Activated T-cell treated with anti-CD3 and anti-CD28 coated beads, Interleukin-2, amount 50 U/mL, for 72 hours (primary cell): ENCODE data around the gene TAPBP. TPM values are rescaled to one million over a fixed set of nuclear protein-coding genes. Genes with fewer than 3 reads are reported as not detected.

ENCODE experiments used
- ATAC-seq, 2 donors: fragments of 150-1000 bp; cut with Tn5 transposase; replicated peaks in 1 of 2; 2 replicates each; pipeline ENCODE4 v1.10.0; 2021; ENCODE audit warnings: moderate library complexity in 2 of 2, mild to moderate bottlenecking in 1 of 2
- DNase-seq, 2 donors: peaks; one replicate each; pipeline ENCODE4 v3.0.0; 2021 to 2022; ENCODE audit warnings: mixed read lengths in 1 of 2
- H3K27ac Mint-ChIP-seq: one replicate; pipeline ENCODE4 v1.8.0; 2022; ENCODE audit warnings: mild to moderate bottlenecking, moderate library complexity, mixed read lengths
- H3K27me3 Mint-ChIP-seq: one replicate; pipeline ENCODE4 v1.8.0; 2022; ENCODE audit warnings: low read depth, mixed read lengths
- H3K36me3 Mint-ChIP-seq, 2 donors: one replicate each; pipeline ENCODE4 v1.8.0; 2022; ENCODE audit warnings: mixed read lengths in 2 of 2, mild to moderate bottlenecking in 1 of 2; ENCODE audit not compliant: insufficient read depth in 2 of 2
- H3K4me1 Mint-ChIP-seq: one replicate; pipeline ENCODE4 v1.8.0; 2022; ENCODE audit warnings: low read depth, mixed read lengths
- H3K4me3 Mint-ChIP-seq, 2 donors: one replicate each; pipeline ENCODE4 v1.8.0; 2022; ENCODE audit warnings: mild to moderate bottlenecking in 2 of 2, mixed read lengths in 2 of 2, moderate library complexity in 2 of 2
- H3K9me3 Mint-ChIP-seq, 2 donors: one replicate each; pipeline ENCODE4 v1.8.0; 2022; ENCODE audit warnings: mixed read lengths in 2 of 2
- total RNA-seq, 2 donors: library from RNA; stranded (reverse); gene quantifications; one replicate each; pipeline ENCODE4 v1.2.3, GENCODE V29; 2022

The TAPBP gene
- total RNA-seq, 2 donors from 2014 or later = 180 to 210 TPM

DNA sequence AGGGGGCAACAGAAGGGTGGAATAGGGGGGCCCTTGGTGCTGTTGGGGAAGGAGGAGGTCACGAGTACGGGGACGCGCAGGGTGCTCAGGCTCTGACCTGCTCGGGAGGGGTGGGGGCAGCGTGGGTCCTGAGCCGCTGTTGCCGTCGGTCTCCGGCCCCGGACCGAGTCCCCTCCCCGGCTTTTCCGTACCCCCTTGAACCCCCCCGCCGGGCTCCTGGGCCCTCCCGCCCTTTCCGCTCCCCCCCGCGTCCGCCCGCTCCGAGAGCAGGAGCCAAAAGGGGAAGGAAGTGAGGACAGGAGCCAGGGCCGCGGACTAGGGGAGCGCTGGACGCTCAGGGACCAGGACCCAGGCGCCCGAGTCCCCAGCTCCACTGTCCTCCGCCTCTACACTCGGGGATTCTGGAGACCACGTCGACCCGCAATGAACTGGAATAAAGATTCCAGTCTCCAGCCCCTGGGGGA lies 15.1 kb downstream of the TAPBP start, which contains the start of gene RGL2:
RGL2 (minus strand) TSS at position 170 of the 464 bp plus-strand sequence. CDS start 332 bp downstream, outside the sequence.
- peak; percentile 22 to 38 for ATAC-seq
- peaks cover 39% of the 10 kb centered on the region for H3K4me1 Mint-ChIP-seq
- no peaks in the 10 kb centered on the region for H3K9me3 Mint-ChIP-seq
- peaks cover 13 to 26% of the 10 kb centered on the region in 2 donors for H3K36me3 Mint-ChIP-seq
- peak within 1 kb of the TSS; percentile 98 for H3K27ac Mint-ChIP-seq
- peak within 1 kb of the TSS; percentile 98 to 100 for H3K4me3 Mint-ChIP-seq
- no peaks in the 10 kb centered on the region for H3K27me3 Mint-ChIP-seq
- DNase-seq = peak; percentile 54 to 69

DNA sequence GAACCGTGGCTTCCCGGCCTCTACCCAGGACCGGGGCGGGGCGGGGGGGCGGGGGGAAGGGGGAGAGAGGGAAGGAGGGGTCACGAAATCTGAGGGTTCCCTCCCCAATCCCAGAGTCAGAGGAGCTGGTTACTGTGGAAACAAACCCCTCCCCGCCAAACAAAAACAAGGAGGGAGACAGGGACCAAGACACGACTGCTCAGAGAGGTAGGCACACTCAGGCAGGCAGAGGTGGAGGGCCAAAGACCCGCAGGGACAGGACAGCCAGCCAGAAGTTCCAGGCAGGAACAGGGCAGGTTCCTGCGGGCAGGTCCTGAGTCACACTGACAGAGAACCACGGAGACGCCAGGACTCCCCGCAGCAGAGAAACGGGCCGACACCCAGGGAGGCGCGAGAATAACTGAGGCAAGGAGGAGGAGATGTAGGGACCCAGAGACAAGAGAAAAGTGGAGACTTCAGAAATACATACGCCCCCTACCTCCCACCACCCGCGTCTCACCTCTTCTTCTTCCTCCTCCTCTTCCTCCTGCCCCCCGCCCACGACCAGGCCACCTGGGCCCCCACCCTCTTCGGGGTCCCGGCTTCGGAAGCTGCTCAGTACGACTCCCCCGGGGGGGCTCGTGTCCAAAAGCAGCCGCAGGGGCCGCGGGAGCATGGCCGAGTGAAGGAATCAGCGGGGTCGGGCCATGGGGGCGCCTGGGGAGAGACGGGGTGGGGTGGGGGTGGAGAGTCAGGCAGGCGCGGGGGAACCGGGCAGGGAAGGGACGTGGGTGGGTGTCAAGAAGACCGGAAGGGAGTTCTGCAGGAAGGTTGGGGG lies 15.7 kb downstream of the TAPBP start:
- Mint-ChIP-seq H3K27me3 (no peaks in the 10 kb centered on the region), H3K27ac (peak overlapping the region; percentile 98)

DNA sequence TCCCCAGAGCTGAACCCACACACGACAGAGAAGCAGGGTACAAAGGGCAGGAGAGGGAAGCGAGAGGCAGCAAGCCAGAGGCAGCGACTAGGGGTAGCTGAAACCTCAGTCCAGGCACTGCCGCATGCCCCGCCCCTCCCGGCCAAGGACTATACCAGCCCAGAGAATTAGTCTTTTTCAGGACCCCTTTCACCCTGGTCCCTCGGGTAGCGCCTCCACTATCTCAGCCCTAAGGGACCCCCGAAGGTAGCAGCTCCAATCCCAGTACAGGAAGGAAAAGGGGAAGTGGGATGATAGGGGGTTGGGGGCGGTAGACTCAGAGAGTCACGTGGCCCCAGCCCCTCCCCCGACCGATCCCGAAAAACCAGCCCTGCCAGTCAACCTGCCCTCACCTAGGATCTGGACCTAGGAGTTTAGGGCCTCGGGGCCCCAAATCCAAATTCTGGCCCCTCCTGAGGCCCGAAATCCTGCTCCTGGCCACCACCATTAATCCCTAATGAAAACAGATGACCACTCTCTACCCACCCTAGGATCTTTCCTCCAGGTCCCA lies 16.4 kb downstream of the TAPBP start:
- Mint-ChIP-seq H3K4me3 (peak overlapping the region; percentile 59 to 62), H3K4me1 (peaks cover 33% of the 10 kb centered on the region), H3K27me3 (no peaks in the 10 kb centered on the region), H3K36me3 (peaks cover 10 to 25% of the 10 kb centered on the region in 2 donors), H3K27ac (peak overlapping the region; percentile 40), H3K9me3 (no peaks in the 10 kb centered on the region)
- no peak for DNase-seq
- no peak for ATAC-seq

More for the DNA sequence above, 15.7 kb downstream of the TAPBP start:
- ATAC-seq = peak; percentile 26 to 27
- Mint-ChIP-seq H3K9me3 (no peaks in the 10 kb centered on the region), H3K4me3 (peak overlapping the region; percentile 98 to 100), H3K4me1 (peaks cover 33% of the 10 kb centered on the region), H3K36me3 (peaks cover 10 to 23% of the 10 kb centered on the region in 2 donors)
- peak; percentile 60 to 70 for DNase-seq

DNA sequence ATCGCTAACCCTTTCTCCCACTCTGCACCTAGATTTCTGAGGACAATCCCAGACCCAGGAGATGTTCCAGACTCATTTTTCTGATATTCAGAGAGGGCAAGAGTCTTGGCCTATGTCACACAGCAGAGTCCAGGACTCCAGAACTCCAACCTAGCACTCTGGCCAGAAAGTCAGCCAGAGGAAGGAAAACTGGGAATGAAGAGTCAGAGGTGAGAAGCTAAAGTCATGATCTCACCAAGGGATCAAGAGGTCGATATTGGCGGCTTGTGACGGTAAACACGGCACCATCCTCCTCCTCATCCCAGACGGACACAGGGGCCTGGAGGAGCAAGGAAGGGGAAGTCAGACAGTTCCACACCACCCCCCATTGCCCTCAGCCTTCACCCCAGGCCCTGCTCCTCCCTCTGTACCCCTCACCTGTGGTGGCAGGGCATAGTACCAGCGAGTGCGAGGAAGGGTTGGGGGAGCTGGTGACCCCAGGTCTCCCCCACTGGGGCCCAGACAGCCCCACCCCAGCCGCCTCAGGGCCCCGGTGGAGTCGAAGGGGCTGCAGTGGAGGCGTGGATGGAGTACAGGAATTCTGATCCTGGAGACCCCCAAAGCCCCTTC lies 17.0 kb downstream of the TAPBP start:
- Mint-ChIP-seq H3K4me1 (peaks cover 33% of the 10 kb centered on the region), H3K4me3 (peak overlapping the region; percentile 59 to 62), H3K36me3 (peaks cover 10 to 24% of the 10 kb centered on the region in 2 donors), H3K9me3 (no peaks in the 10 kb centered on the region), H3K27me3 (no peaks in the 10 kb centered on the region), H3K27ac (peak overlapping the region; percentile 55)
- no peak for ATAC-seq
- DNase-seq = no peak

DNA sequence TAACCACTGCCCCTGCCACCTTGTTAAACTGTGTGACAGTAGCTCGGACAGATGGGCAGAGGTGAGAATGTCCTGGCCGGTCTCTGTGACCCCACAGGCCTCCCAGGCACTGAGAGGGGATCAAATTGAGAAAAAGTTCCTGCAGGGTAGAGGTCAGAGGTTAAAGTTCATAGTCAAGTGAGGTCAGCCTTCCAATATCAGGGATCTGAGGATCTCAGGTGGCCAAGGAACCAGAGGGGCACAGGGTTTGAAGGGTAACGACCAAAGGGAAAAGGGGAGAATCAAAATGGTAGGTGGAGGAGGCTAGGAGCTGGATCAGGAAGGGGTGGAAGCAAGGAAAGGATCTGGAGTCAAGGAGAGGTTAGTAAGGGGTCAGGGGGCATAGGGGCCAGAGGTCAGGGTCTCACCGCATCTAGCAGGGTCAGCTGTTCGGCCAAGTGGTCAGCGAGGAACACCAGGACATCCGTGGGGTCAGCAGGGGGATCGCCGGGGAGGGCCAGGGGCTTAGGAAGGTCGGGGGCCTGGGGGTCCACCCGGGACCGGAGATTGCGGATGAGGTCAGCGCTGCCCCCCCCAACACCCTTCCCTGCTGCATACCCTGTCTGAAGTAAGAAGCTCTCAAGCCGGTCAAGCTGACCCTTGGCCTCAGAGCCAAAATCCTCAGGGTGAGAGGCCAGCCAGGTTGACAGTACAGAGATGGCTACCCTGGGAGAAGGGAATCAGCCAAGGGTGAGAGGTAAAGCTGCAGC lies 18.1 kb downstream of the TAPBP start:
- DNase-seq = no peak
- peak overlapping the region in 1 of 2 donors; percentile 24 for H3K4me3 Mint-ChIP-seq
- no peaks in the 10 kb centered on the region for H3K9me3 Mint-ChIP-seq
- H3K27me3 Mint-ChIP-seq = no peaks in the 10 kb centered on the region
- peak overlapping the region; percentile 6 for H3K27ac Mint-ChIP-seq
- H3K4me1 Mint-ChIP-seq = peaks cover 33% of the 10 kb centered on the region
- no peak for ATAC-seq
- H3K36me3 Mint-ChIP-seq = peaks cover 8 to 20% of the 10 kb centered on the region in 2 donors

DNA sequence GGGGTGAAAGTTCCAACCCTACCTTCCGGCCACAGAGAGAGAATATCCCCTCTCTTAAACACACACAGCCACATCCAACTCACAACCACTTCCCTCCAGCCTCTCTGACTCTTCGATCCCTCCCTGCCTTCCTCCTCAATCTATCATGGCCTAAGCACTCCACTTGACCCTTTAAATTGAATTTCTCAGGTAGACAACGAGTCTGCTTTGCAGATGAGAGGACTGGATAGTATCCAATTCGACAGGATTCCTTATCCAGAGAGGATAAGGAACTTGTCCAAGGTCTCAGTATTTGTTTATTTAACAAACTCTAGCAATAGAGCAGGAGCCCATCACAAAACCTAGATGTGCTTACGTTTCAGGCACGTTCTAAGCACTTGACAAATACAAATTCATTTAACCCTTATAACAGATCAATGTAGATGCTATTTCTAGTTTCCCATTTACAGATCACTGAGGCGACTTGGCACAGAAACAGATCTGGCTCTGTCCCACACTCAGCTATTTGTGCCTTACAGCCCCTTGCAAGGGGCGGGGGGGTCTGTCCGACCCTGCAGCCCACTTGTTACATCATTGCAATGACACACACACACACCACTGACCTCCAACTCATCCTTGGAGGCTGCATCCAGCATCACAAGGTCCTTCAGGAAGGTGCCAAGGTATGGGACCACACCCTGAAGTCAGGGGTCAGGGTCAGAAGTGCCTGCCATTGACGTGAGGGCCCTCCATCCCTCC lies 19.6 kb downstream of the TAPBP start:
- H3K36me3 Mint-ChIP-seq = peaks cover 3 to 10% of the 10 kb centered on the region in 2 donors
- DNase-seq = no peak
- no peak for ATAC-seq
- H3K27ac Mint-ChIP-seq = no peak overlapping the region
- peaks cover 33% of the 10 kb centered on the region for H3K4me1 Mint-ChIP-seq
- no peak overlapping the region for H3K4me3 Mint-ChIP-seq
- H3K9me3 Mint-ChIP-seq = no peaks in the 10 kb centered on the region
- H3K27me3 Mint-ChIP-seq = no peaks in the 10 kb centered on the region

DNA sequence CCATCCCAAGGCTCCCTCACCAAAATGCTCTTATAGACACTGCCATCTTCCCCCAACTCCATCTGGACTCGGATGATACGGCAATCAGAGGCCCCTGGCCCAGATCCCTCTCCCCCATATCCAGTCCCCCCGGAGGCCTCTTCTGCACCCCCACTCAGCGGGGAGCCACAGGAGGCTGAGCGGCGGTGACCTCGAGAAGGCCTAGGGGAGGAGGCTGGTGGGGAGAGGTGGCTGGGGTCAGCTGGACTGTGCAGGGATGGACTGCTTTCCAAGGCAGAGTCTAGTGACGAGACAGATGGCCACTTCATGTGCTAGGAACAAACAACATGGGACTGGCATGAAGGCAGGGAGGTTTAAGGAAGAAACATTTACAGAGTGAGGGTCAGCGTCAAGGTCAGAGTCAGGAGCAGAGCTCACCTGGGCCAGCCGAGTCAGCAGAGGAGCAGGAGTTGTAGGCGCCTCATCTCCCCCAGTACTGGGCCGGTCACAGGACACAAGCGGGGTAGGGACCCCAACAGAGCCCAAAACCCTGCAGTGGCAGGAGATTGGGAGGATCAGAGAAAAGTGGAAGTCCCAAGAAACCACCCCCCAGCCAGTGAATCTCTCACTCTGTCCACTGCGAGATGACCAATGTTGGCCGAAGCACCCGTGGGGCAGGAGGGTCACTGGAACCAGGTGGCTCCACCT lies 20.7 kb downstream of the TAPBP start:
- Mint-ChIP-seq H3K9me3 (no peaks in the 10 kb centered on the region), H3K27ac (no peak overlapping the region), H3K36me3 (peaks cover 4 to 11% of the 10 kb centered on the region in 2 donors), H3K4me1 (peaks cover 39% of the 10 kb centered on the region), H3K27me3 (no peaks in the 10 kb centered on the region), H3K4me3 (no peak overlapping the region)
- DNase-seq (no peak), ATAC-seq (no peak)

DNA sequence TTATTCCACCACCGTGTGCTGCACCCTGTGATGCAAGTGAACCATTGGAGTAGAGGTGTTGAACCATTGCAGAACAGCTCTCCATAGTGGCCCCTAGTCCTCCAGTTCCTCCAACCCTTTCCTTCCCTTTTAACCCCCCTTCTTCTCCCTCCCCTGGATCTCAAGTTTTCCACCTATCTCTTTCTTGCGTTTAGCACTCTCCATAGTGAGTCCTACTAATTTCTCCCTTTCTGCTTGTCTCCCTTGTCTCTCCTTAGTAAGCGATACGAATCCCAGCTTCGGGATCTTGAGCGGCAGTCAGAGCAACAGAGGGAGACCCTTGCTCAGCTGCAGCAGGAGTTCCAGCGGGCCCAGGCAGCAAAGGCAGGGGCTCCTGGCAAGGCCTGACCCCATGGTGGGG lies 23.4 kb downstream of the TAPBP start:
- no peaks in the 10 kb centered on the region for H3K27me3 Mint-ChIP-seq
- peak overlapping the region; percentile 94 for H3K27ac Mint-ChIP-seq
- peaks cover 10 to 18% of the 10 kb centered on the region in 2 donors for H3K36me3 Mint-ChIP-seq
- no peak for ATAC-seq
- H3K4me1 Mint-ChIP-seq = peaks cover 49% of the 10 kb centered on the region
- H3K4me3 Mint-ChIP-seq = peak overlapping the region; percentile 97 to 99
- no peaks in the 10 kb centered on the region for H3K9me3 Mint-ChIP-seq
- DNase-seq = no peak

DNA sequence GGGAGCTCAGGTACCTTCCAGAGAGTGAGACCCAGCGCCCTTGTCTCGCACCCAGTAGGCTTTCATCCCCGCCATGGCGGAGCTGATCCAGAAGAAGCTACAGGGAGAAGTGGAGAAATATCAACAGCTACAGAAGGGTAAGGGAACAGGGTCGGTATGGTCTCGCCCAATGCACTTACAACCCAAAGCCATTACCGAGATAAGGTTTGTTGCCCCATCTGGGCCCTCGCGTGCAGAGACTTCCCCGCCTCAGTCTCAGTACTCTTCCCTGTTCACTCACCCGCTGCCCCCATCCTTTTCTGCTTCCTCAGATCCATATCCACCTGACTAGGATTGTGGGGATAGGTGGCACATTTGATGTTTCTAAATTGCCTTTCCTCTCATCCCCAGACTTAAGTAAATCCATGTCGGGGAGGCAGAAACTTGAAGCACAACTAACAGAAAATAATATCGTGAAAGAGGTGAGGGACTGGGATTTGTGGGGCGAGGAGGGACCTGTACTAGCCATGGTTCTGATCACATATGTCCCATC lies 24.0 kb downstream of the TAPBP start:
- ATAC-seq = peak in 1 of 2 donors; percentile 2
- DNase-seq = no peak
- Mint-ChIP-seq H3K36me3 (peaks cover 10 to 18% of the 10 kb centered on the region in 2 donors), H3K27ac (peak overlapping the region; percentile 94), H3K9me3 (no peaks in the 10 kb centered on the region), H3K27me3 (no peaks in the 10 kb centered on the region), H3K4me3 (peak overlapping the region; percentile 97 to 99), H3K4me1 (peaks cover 49% of the 10 kb centered on the region)

DNA sequence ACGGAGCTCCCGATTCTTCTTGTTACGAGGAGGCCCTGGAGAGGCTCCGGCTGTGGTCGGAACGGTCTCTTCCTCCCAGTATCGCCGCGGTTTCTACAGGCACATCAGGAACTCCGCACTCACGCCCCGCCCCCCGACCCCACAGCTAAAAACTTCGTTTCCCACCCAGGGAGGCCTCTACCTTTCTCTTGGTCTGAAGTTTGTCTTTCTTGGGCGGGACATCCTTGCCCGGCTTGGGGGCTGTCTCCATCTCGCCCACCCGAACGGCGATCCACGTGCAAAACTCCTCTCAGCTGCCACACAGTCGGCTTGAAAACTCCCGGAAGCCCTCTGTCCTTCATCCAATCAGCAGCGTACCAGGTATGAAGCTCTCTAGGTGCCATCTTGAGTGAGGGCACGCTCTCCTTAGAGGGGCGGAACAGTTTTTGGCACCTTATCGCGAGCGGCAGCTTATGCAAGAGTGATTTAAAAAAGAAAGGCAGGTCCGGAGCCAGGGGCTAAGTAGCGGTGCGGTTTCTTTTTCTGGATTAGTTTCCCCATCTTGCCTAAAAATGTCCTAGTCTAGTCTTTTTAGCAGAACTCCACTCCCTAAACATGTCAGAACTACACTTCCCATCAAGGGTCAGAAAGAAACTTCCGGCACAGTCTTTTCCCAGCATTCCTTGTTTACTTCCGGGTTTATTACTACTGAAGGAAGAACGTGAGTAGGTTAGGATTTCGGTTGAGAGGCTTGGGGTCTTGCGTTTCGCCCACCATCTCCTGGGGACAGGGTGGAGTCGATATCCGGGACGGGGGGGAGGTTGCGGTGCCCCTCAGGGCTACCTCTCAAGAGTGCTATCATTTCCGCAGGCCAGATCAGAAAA lies 24.7 kb downstream of the TAPBP start, which contains the start of the genes PFDN6 and WDR46:
PFDN6 (plus strand) TSS at position 681 of the 863 bp plus-strand sequence. CDS start 256 bp downstream, outside the sequence.
WDR46 (minus strand) TSS at position 319 of the 863 bp plus-strand sequence; CDS start at position 250, 69 bp downstream.
- H3K4me1 Mint-ChIP-seq = peaks cover 49% of the 10 kb centered on the region
- peak within 1 kb of the TSS; percentile 94 for H3K27ac Mint-ChIP-seq
- peaks cover 10 to 18% of the 10 kb centered on the region in 2 donors for H3K36me3 Mint-ChIP-seq
- H3K27me3 Mint-ChIP-seq = no peaks in the 10 kb centered on the region
- no peaks in the 10 kb centered on the region for H3K9me3 Mint-ChIP-seq
- peak; percentile 76 to 86 for DNase-seq
- peak within 1 kb of the TSS; percentile 97 to 99 for H3K4me3 Mint-ChIP-seq
- ATAC-seq = peak; percentile 95 to 96
